K562 treated with DMSO at 1 percent for 48 hours (cell line): ENCODE results near the gene PTGES3L. TPM values are rescaled to one million over a fixed set of nuclear protein-coding genes. Genes with fewer than 3 reads are reported as not detected.

Source experiments
- total RNA-seq: library from RNA; unstranded; fragments of 300-600 nt; gene quantifications from 2 replicates; pipeline ENCODE4 v1.2.3, GENCODE V29; 2022; ENCODE audit warnings: low replicate concordance; ENCODE audit errors: extremely low read depth

The PTGES3L gene
- total RNA-seq = not detected in 2 replicates

GRCh38 chr17:42979511-42980273, at the start of gene PTGES3L:
Gene PTGES3L, minus strand, starts transcription at chr17:42980080. Its CDS starts 27 bp downstream, at chr17:42980053.

GRCh38 chr17:43024407-43025289, 44.8 kb upstream of the PTGES3L start, which contains the start of gene RND2:
Gene RND2, plus strand, starts transcription at chr17:43025231. Its CDS starts 117 bp downstream, at chr17:43025348.

DNA sequence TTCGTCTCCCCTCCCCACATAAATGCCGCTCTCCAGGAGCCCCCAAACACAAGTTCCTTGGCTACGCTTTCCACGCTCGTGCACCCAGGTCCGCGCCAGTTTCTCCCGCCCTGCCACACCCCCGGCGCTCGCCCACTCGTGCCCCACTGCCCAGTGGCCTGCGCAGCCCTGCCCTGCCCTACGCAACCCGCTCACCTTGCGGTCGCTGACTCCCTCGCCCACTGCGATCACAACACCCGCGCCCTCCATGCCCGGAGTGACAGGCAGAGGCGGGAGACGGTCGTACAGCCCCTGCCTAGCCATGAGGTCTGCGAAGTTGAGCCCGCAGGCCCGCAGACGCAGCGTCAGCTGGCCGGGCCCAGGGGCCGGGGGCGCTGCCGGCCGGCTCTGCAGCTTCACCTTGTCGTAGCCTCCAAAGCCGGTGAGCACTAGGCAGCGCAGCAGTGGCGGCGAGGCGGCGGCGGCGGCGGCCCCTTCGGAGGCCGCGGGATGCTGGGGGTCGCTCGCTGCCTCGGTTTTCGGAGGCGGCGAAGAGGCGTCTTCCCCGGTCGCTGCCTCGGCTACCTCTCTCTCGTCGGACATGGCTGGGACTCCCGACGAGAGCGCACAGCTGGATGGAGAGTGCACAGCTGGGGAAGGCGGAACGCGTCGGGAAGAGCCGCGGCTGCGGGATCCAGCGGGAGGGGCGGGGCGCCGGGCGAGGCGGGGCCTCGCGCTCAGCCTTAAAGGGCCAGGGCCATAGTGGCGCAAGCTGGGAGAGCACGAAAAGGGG, 42.0 kb upstream of the PTGES3L start, which contains the start of gene VAT1:
Gene VAT1 (minus strand): TSS at position 645 of the 772 bp plus-strand sequence. CDS start 63 bp downstream, at position 582.

DNA sequence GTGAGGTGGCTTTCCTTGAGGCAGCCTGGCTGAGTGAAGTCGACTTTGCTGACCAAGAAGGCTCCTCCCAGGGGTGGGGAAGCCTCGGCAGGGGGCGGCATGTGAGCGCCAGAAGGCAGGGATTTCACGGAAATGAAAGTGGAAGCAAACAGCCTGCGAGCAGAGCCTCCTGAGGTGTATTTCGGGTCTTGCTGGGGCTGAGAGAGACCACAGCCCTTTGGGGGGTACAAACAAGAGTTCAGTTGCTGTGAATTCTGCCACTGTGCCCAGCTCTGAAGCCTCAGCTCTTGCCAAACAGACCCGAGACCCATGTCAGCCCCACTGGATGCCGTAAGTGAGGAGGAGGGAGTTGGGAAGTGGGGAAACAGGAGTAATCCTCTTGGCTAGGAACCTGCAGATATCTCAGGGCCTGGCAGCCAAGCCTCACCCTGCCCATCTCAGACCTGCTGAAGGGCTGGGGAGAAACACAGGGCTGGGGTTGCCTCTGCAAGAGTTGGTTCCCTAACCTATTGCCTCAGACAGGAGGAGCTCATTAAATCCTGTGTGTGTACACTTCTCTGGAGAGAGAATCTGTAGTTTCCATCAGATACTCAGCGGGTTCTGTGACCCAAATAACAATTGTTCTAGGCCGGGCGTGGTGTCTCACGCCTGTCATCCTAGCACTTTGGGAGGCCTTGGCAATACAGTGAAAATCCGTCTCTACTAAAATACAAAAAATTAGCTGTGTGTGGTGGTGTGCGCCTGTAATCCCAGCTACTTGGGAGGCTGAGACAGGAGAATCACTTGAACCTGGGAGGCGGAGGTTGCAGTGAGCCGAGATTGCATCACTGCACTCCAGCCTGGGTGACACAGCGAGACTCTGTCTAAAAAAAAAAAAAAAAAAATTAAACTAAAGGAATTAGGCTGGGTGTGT, 27.0 kb upstream of the PTGES3L start, which contains the start of gene IFI35:
Gene IFI35 (plus strand): TSS at position 146 of the 913 bp plus-strand sequence. CDS start 164 bp downstream, at position 310.

DNA sequence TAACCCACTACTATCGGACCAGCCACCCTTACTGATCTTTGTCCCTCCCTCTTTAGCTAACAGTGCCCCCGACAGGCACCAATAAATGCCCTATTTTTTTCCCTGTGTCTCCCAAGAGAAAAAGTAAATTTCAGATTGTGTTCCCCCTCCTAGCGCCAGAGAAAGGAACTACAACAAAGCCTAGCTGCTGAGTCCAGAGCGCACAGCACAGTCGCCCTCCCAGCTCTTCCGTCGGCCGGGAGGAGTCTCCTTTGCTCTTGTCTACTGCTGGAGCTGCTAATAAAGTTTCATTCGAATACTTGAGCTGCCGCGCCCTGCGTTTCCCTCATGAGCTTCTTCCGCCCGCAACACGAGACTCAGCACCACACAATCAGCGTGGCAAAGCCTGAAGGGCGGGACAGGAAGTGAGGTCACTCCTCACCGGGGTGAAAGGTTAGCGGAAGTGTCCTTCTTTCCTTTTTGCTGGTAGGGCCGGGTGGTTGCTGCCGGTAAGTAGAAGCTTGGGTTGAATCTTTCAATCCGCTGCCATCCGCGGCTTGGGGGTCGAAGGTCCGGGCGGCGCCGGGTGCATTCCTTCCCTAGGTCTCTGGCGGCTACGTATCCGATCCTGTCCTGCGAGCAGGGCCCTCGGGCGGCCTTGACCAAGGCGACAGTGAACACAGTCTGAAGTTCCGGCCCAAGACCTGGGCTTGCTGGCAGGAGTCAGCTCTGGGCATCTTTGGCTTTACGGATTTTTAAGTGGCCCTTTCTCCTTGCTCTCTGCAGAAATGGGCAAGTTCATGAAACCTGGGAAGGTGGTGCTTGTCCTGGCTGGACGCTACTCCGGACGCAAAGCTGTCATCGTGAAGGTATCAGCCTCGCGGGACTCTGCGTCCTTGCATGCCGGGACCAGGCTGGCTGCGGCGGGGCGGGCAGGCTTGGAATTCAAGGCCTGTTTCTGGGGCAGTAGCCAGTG, 18.4 kb upstream of the PTGES3L start, which contains the start of gene RPL27:
Gene RPL27 (plus strand): TSS at position 436 of the 955 bp plus-strand sequence. CDS start 332 bp downstream, at position 768.

GRCh38 chr17:42980274-42980765, 440 bp upstream of the PTGES3L start, which contains the start of gene RUNDC1:
Gene RUNDC1, plus strand, starts transcription at chr17:42980565. Its CDS starts 12 bp downstream, at chr17:42980577.

GRCh38 chr17:42964161-42964932, 15.5 kb downstream of the PTGES3L start, which contains the start of gene AARSD1:
Gene AARSD1, minus strand, starts transcription at chr17:42964454. Its CDS starts 14 bp downstream, at chr17:42964440.

Other genes with a start within 250 kb of the PTGES3L start
- not detected in 2 replicates for gene EZH1, start 235.0 kb downstream of the PTGES3L start, total RNA-seq
- gene RAMP2, start 218.9 kb downstream of the PTGES3L start, total RNA-seq = not detected in 2 replicates
- gene VPS25, start 206.6 kb downstream of the PTGES3L start, total RNA-seq = not detected in 2 replicates
- gene WNK4, start 199.5 kb downstream of the PTGES3L start, total RNA-seq = not detected in 2 replicates
- gene COA3, start 181.4 kb downstream of the PTGES3L start, total RNA-seq = not detected in 2 replicates
- gene CNTD1, start 181.2 kb downstream of the PTGES3L start, total RNA-seq = not detected in 2 replicates
- gene BECN1, start 155.8 kb downstream of the PTGES3L start, total RNA-seq = not detected in 2 replicates
- gene PSME3, start 146.7 kb downstream of the PTGES3L start, total RNA-seq = not detected in 2 replicates
- not detected in 2 replicates for gene AOC2, start 135.5 kb downstream of the PTGES3L start, total RNA-seq
- not detected in 2 replicates for gene AOC3, start 128.9 kb downstream of the PTGES3L start, total RNA-seq
- not detected in 2 replicates for gene G6PC1, start 79.3 kb downstream of the PTGES3L start, total RNA-seq
- gene AARSD1, start 15.6 kb downstream of the PTGES3L start, total RNA-seq = not detected in 2 replicates
- gene RUNDC1, start 485 bp upstream of the PTGES3L start, total RNA-seq = not detected in 2 replicates
- gene RPL27, start 18.3 kb upstream of the PTGES3L start, total RNA-seq = 4,701 TPM in 1 of 2 replicates, not detected in the other
- not detected in 2 replicates for gene IFI35, start 26.7 kb upstream of the PTGES3L start, total RNA-seq
- 286 TPM in 1 of 2 replicates, not detected in the other for gene VAT1, start 42.3 kb upstream of the PTGES3L start, total RNA-seq
- not detected in 2 replicates for gene RND2, start 45.2 kb upstream of the PTGES3L start, total RNA-seq
- not detected in 2 replicates for gene BRCA1, start 145.3 kb upstream of the PTGES3L start, total RNA-seq
- not detected in 2 replicates for gene NBR1, start 191.1 kb upstream of the PTGES3L start, total RNA-seq
- gene TMEM106A, start 231.8 kb upstream of the PTGES3L start, total RNA-seq = not detected in 2 replicates
- gene CCDC200, start 248.5 kb upstream of the PTGES3L start, total RNA-seq = not detected in 2 replicates